ENCODE results near the gene THOC6.
A peak's percentile ranks its signal among the peaks of the same experiment; 100 is the strongest.

THOC6 gene

GRCh38 chr16:3004319-3004718, 19.5 kb upstream of the THOC6 start:
- Mint-ChIP-seq H3K4me3 (no peak overlapping the region), H3K27ac (no peak overlapping the region), H3K27me3 (peaks cover 21% of the 10 kb centered on the region), H3K36me3 (no peaks in the 10 kb centered on the region), H3K4me1 (peaks cover 19% of the 10 kb centered on the region), H3K9me3 (no peaks in the 10 kb centered on the region)
- no peak for DNase-seq (ENCODE audit: low spot score in 2 of 2)
- ATAC-seq (ENCODE audit: low read depth): no peak

- Mint-ChIP-seq H3K27ac (no peak overlapping the region), H3K9me3 (no peaks in the 10 kb centered on the region), H3K27me3 (peaks cover 20% of the 10 kb centered on the region), H3K4me1 (peaks cover 19% of the 10 kb centered on the region), H3K4me3 (peak overlapping the region; percentile 77), H3K36me3 (no peaks in the 10 kb centered on the region)
- no peak for DNase-seq (ENCODE audit: low spot score in 2 of 2)
- ATAC-seq (ENCODE audit: low read depth): no peak
Observed at GRCh38 chr16:3004781-3005284, 19.0 kb upstream of the THOC6 start.

- H3K27ac Mint-ChIP-seq: no peak overlapping the region
Observed at GRCh38 chr16:3007059-3007956, 16.5 kb upstream of the THOC6 start.

GRCh38 chr16:3007957-3008689, 15.7 kb upstream of the THOC6 start:
- H3K27me3 Mint-ChIP-seq: peaks cover 15% of the 10 kb centered on the region
- ATAC-seq (ENCODE audit: low read depth) (no peak), DNase-seq (ENCODE audit: low spot score in 2 of 2) (no peak)
- no peaks in the 10 kb centered on the region for H3K9me3 Mint-ChIP-seq
- no peaks in the 10 kb centered on the region for H3K36me3 Mint-ChIP-seq
- peak overlapping the region; percentile 36 for H3K4me3 Mint-ChIP-seq
- H3K4me1 Mint-ChIP-seq: peaks cover 23% of the 10 kb centered on the region
- no peak overlapping the region for H3K27ac Mint-ChIP-seq

More at GRCh38 chr16:3007059-3007956, 16.5 kb upstream of the THOC6 start:
- Mint-ChIP-seq H3K9me3 (no peaks in the 10 kb centered on the region), H3K36me3 (no peaks in the 10 kb centered on the region), H3K4me1 (peaks cover 20% of the 10 kb centered on the region), H3K27me3 (peaks cover 11% of the 10 kb centered on the region), H3K4me3 (no peak overlapping the region)
- no peak for ATAC-seq (ENCODE audit: low read depth)
- no peak for DNase-seq (ENCODE audit: low spot score in 2 of 2)

GRCh38 chr16:3008690-3009037, 15.2 kb upstream of the THOC6 start:
- H3K4me3 Mint-ChIP-seq: no peak overlapping the region
- H3K9me3 Mint-ChIP-seq: no peaks in the 10 kb centered on the region
- H3K4me1 Mint-ChIP-seq: peaks cover 23% of the 10 kb centered on the region
- H3K27ac Mint-ChIP-seq: no peak overlapping the region
- ATAC-seq (ENCODE audit: low read depth) (no peak), DNase-seq (ENCODE audit: low spot score in 2 of 2) (no peak)
- H3K27me3 Mint-ChIP-seq: peaks cover 15% of the 10 kb centered on the region
- no peaks in the 10 kb centered on the region for H3K36me3 Mint-ChIP-seq

- DNase-seq (ENCODE audit: low spot score in 2 of 2) (no peak), ATAC-seq (ENCODE audit: low read depth) (no peak)
- H3K27ac Mint-ChIP-seq: no peak overlapping the region
- peaks cover 21% of the 10 kb centered on the region for H3K4me1 Mint-ChIP-seq
- no peaks in the 10 kb centered on the region for H3K9me3 Mint-ChIP-seq
- peaks cover 17% of the 10 kb centered on the region for H3K27me3 Mint-ChIP-seq
- no peak overlapping the region for H3K4me3 Mint-ChIP-seq
- no peaks in the 10 kb centered on the region for H3K36me3 Mint-ChIP-seq
Observed at GRCh38 chr16:3009568-3010390, 14.1 kb upstream of the THOC6 start.

GRCh38 chr16:3010510-3010909, 13.3 kb upstream of the THOC6 start:
- no peak for DNase-seq (ENCODE audit: low spot score in 2 of 2)
- Mint-ChIP-seq H3K36me3 (no peaks in the 10 kb centered on the region), H3K4me1 (peaks cover 19% of the 10 kb centered on the region), H3K4me3 (no peak overlapping the region), H3K27me3 (peaks cover 14% of the 10 kb centered on the region), H3K27ac (no peak overlapping the region), H3K9me3 (no peaks in the 10 kb centered on the region)
- no peak for ATAC-seq (ENCODE audit: low read depth)

- ATAC-seq (ENCODE audit: low read depth) (no peak), DNase-seq (ENCODE audit: low spot score in 2 of 2) (no peak)
- Mint-ChIP-seq H3K27ac (no peak overlapping the region), H3K36me3 (no peaks in the 10 kb centered on the region), H3K27me3 (peaks cover 10% of the 10 kb centered on the region), H3K9me3 (no peaks in the 10 kb centered on the region), H3K4me3 (no peak overlapping the region), H3K4me1 (peaks cover 14% of the 10 kb centered on the region)
Observed at GRCh38 chr16:3012246-3012645, 11.6 kb upstream of the THOC6 start.

GRCh38 chr16:3012828-3013420, 10.9 kb upstream of the THOC6 start, which contains the start of gene CLDN9:
TSS of gene CLDN9 (plus strand) at chr16:3012923. CDS start at chr16:3013363, 440 bp downstream.
- ATAC-seq (ENCODE audit: low read depth) (peak; percentile 76), DNase-seq (ENCODE audit: low spot score in 2 of 2) (no peak)
- no peaks in the 10 kb centered on the region for H3K36me3 Mint-ChIP-seq
- peaks cover 10% of the 10 kb centered on the region for H3K27me3 Mint-ChIP-seq
- no peak within 1 kb of the TSS for H3K4me3 Mint-ChIP-seq
- H3K4me1 Mint-ChIP-seq: peaks cover 10% of the 10 kb centered on the region
- no peak within 1 kb of the TSS for H3K27ac Mint-ChIP-seq
- H3K9me3 Mint-ChIP-seq: no peaks in the 10 kb centered on the region

- Mint-ChIP-seq H3K9me3 (no peaks in the 10 kb centered on the region), H3K36me3 (no peaks in the 10 kb centered on the region), H3K4me1 (peaks cover 4% of the 10 kb centered on the region), H3K27me3 (peaks cover 12% of the 10 kb centered on the region), H3K27ac (no peak overlapping the region), H3K4me3 (no peak overlapping the region)
- DNase-seq (ENCODE audit: low spot score in 2 of 2) (no peak), ATAC-seq (ENCODE audit: low read depth) (no peak)
Observed at GRCh38 chr16:3013491-3013951, 10.3 kb upstream of the THOC6 start.

- H3K9me3 Mint-ChIP-seq: no peaks in the 10 kb centered on the region
- H3K27me3 Mint-ChIP-seq: peaks cover 12% of the 10 kb centered on the region
- no peak overlapping the region for H3K4me3 Mint-ChIP-seq
- ATAC-seq (ENCODE audit: low read depth): no peak
- no peak overlapping the region for H3K27ac Mint-ChIP-seq
- DNase-seq (ENCODE audit: low spot score in 2 of 2): no peak
- peaks cover 4% of the 10 kb centered on the region for H3K4me1 Mint-ChIP-seq
- no peaks in the 10 kb centered on the region for H3K36me3 Mint-ChIP-seq
Observed at GRCh38 chr16:3013998-3014690, 9.7 kb upstream of the THOC6 start.

GRCh38 chr16:3014971-3015370, 8.9 kb upstream of the THOC6 start:
- Mint-ChIP-seq H3K4me1 (peaks cover 5% of the 10 kb centered on the region), H3K27me3 (peaks cover 12% of the 10 kb centered on the region), H3K36me3 (no peaks in the 10 kb centered on the region), H3K27ac (no peak overlapping the region), H3K4me3 (no peak overlapping the region), H3K9me3 (no peaks in the 10 kb centered on the region)
- no peak for DNase-seq (ENCODE audit: low spot score in 2 of 2)
- ATAC-seq (ENCODE audit: low read depth): no peak
